Activated CD4-positive, alpha-beta T cell treated with anti-CD3 and anti-CD28 coated beads, Interleukin-2, amount 10 ng/mL, durations not matched to agents 24 days and 14 days (primary cell): ENCODE data around the gene IQCE. TPM values are rescaled to one million over a fixed set of nuclear protein-coding genes. Genes with fewer than 3 reads are reported as not detected.
A peak's percentile ranks its signal among the peaks of the same experiment; 100 is the strongest.
"Not testable (repeated sequence)": the region's sequence is repeated elsewhere in the genome, so short reads cannot be mapped to it uniquely, and the experiment has no call there.

Experiments
- DNase-seq: peaks from one replicate; pipeline ENCODE4 v3.0.0; 2022
- H3K27ac Mint-ChIP-seq: one replicate; pipeline ENCODE4 v1.8.0; 2022; ENCODE audit warnings: mild to moderate bottlenecking, mixed read lengths
- H3K27me3 Mint-ChIP-seq: one replicate; pipeline ENCODE4 v1.8.0; 2022; ENCODE audit warnings: mixed read lengths
- H3K36me3 Mint-ChIP-seq: one replicate; pipeline ENCODE4 v1.8.0; 2022; ENCODE audit warnings: low read depth, mild to moderate bottlenecking, mixed read lengths
- H3K4me1 Mint-ChIP-seq: one replicate; pipeline ENCODE4 v1.8.0; 2021; ENCODE audit warnings: mixed read lengths
- H3K4me3 Mint-ChIP-seq: one replicate; pipeline ENCODE4 v1.8.0; 2022; ENCODE audit warnings: mild to moderate bottlenecking, moderate library complexity, mixed read lengths
- H3K9me3 Mint-ChIP-seq: one replicate; pipeline ENCODE4 v1.8.0; 2021; ENCODE audit warnings: mixed read lengths
- intact Hi-C: fragments of 100-400 bp; cut with micrococcal nuclease; formaldehyde crosslinking; loops from one replicate; pipeline ENCODE4 v1.15.1; 2023
- total RNA-seq: library from RNA; stranded (reverse); gene quantifications from 2 replicates; pipeline ENCODE4 v1.2.3, GENCODE V29; 2022

Gene IQCE
- total RNA-seq, 1 donor from 2014 or later = 12.3 TPM

DNA sequence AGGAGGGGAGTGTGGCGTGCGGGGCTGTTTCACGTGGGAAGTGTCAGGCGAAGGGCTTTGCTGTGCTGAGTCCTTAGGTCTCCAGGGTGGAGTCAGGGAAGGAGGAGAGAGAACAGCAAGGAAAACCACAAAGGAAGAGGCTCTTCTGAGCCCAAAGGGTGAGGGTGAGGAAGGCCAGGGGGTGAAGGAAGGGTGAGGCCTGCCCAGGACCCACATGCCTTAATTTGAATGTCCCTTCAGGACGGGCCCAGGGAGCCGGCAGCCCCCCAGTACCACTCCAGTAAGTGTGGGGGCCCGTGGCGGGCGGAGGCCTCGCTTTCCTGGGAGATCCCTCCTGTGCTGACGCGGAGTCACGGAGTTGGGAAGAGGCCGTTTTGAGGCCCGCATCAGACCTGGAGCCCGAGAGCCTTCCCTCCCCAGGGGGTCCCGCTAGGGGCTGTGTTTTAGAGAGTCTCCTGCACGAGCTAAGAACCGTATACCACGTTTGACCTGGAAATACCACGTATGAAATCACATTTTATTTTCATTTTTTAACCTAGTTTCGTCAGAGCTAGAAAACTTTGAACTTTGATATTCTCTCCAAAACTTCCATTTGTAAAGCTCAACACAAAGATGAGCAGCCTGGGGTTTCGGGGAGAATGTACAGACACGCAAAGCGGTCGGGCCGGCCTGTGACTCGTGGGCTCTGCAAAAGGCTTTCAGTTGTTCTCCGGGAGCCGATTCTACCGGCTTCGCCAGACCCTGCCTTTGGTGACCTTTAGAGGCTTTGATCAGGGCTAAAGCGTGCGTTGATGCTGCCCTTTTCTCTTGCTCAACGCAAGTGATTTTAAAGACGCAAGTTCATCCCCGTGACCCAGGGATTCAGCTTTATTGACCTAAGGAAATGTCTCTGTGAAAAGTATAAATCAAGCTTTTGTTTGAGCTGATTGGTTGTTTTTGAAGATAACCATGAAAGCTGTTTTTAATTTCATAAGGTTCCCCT, 49.4 kb downstream of the IQCE start:
- Mint-ChIP-seq H3K36me3 (no peaks in the 10 kb centered on the region), H3K4me3 (no peak overlapping the region), H3K9me3 (no peaks in the 10 kb centered on the region), H3K4me1 (peaks cover 5% of the 10 kb centered on the region), H3K27ac (no peak overlapping the region), H3K27me3 (peaks cover 2% of the 10 kb centered on the region)
- no peak for DNase-seq
- intact Hi-C loops = no loop called here

DNA sequence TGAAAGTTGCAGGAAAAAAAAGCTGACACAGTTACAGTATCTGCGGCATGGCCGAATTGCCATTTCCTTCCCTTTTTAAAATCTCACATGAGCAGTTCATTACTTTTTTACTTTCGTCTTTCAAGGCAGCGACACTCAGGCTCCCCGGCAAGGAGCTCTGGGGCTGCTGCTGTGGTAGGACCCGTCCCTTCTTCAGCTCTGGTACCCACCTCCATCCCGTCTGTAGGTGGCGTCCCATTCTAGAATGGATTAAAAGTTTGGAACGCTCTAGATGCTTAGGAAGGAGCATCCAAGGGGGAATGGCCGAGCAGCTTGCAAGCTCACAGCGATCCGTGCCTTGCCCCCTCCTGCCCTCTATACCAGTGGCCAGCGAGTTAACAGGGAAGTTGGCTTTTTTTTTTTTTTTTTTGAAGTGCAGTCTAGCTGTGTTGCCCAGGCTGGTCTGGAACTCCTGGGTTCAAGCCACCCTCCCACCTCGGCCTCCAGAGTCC, 50.2 kb downstream of the IQCE start:
- DNase-seq = peak; percentile 71
- no peak overlapping the region for H3K27ac Mint-ChIP-seq
- no peaks in the 10 kb centered on the region for H3K9me3 Mint-ChIP-seq
- H3K36me3 Mint-ChIP-seq = no peaks in the 10 kb centered on the region
- intact Hi-C loops = no loop called here
- peaks cover 2% of the 10 kb centered on the region for H3K27me3 Mint-ChIP-seq
- peak overlapping the region; percentile 9 for H3K4me3 Mint-ChIP-seq
- peaks cover 5% of the 10 kb centered on the region for H3K4me1 Mint-ChIP-seq

DNA sequence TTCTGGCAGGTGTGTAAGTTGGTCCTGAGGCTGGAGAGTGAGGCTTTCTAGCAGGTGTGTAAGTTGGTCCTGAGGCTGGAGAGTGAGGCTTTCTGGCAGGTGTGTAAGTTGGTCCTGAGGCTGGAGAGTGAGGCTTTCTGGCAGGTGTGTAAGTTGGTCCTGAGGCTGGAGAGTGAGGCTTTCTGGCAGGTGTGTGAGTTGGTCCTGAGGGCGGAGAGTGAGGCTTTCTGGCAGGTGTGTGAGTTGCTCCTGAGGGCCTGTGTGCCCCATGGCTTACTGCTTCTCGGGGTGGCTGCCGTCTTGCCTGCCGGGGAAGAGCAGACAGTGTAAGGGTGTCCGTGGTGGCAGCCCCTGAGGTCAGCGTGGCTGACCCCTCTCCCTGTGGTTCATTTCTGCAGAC, 50.9 kb downstream of the IQCE start:
- H3K4me1 Mint-ChIP-seq, H3K27ac Mint-ChIP-seq, H3K9me3 Mint-ChIP-seq, H3K36me3 Mint-ChIP-seq, intact Hi-C loops, H3K27me3 Mint-ChIP-seq, H3K4me3 Mint-ChIP-seq, DNase-seq: not testable (repeated sequence)

DNA sequence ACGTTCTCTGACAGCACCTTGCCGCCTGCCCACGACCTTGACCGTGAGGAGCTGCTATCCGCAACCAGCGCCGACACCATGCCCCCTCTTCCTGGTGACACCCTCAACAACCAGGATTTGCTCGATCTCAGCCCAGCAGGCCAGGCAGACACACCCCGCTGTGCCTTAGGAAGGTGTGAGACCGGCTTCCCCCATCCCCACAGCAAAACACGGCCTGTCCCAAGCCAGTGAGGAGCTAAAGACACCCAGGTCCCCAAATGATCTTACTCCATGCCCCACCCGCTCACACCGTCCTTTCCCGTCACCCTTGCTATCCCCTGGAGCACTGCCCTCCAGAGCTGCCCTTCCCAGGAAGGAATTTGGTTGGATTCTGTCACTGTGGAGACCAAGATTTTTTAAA, 51.7 kb downstream of the IQCE start:
- no peaks in the 10 kb centered on the region for H3K36me3 Mint-ChIP-seq
- intact Hi-C loops = no loop called here

DNA sequence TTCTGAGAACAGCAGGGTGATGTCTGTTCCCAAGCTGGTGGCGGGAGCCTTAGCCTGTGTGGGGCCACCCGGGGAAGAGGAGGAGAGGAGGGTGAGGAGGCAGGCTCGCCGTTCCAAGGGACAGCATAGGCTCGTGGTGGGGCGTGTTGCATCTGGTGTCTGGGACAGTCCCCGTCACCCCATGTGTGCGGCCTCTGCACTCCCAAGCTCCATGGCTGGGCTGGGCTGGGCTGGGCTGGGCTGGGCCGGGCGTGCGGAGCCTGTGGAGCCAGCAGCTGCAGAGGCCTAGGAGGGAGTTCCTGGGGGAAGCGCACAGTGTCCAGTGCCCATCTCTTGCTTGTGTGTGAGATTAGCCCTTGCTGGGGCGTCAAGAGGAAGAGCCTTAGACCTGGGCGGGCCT, 52.1 kb downstream of the IQCE start:
- H3K36me3 Mint-ChIP-seq = no peaks in the 10 kb centered on the region
- no peak overlapping the region for H3K4me3 Mint-ChIP-seq
- H3K9me3 Mint-ChIP-seq = no peaks in the 10 kb centered on the region
- intact Hi-C loops = no loop called here
- peaks cover 5% of the 10 kb centered on the region for H3K4me1 Mint-ChIP-seq
- H3K27me3 Mint-ChIP-seq = peaks cover 2% of the 10 kb centered on the region
- no peak for DNase-seq
- H3K27ac Mint-ChIP-seq = no peak overlapping the region

More for the DNA sequence above, 51.7 kb downstream of the IQCE start:
- DNase-seq = no peak
- H3K27me3 Mint-ChIP-seq = peaks cover 2% of the 10 kb centered on the region
- no peaks in the 10 kb centered on the region for H3K9me3 Mint-ChIP-seq
- H3K4me1 Mint-ChIP-seq = peaks cover 5% of the 10 kb centered on the region
- no peak overlapping the region for H3K4me3 Mint-ChIP-seq
- no peak overlapping the region for H3K27ac Mint-ChIP-seq

DNA sequence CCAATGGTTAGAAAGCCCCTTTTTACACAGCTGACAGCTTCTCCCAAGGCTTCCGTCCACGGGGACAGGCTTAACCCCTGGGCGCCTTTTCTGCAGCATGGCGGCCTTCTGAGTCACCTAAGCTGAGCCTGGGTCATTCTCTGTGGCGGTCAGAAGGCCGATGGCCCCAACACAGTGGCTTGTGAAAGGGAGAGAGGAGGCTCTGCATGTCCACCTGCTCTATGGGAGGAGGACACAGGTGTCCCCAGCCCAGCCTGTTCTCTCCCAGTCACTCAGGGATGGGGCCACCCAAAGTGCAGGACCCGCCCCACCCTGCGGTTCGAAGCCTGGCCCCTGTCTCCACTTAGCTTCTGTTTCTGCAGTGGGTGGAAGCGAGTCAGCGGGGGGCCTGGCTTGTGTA, 52.6 kb downstream of the IQCE start:
- Mint-ChIP-seq H3K4me1 (peaks cover 5% of the 10 kb centered on the region), H3K36me3 (no peaks in the 10 kb centered on the region), H3K27me3 (peaks cover 2% of the 10 kb centered on the region), H3K4me3 (no peak overlapping the region), H3K27ac (no peak overlapping the region), H3K9me3 (no peaks in the 10 kb centered on the region)
- intact Hi-C loops = no loop called here
- DNase-seq = no peak

DNA sequence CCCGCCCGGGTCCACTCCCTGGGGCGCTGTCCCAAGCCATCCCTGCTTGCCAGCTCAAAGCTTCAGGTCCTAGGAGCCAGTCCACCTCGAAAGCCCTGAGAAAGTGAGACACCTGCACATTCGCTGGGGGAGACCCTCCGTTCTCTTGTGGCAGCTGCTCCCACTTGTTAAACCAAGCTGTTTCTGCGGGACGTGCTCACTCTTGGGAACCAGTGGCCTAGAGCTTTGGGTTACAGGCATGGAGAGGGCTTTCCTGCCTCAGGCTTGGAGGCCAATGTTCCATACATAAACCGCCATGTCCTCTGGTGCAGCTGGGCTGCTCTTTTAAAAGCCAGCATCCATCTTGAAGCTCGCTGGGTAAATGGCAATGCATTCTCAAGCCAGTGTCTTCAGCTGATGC, 53.1 kb downstream of the IQCE start:
- DNase-seq = no peak
- Mint-ChIP-seq H3K27ac (no peak overlapping the region), H3K9me3 (no peaks in the 10 kb centered on the region), H3K4me3 (no peak overlapping the region), H3K27me3 (peaks cover 2% of the 10 kb centered on the region), H3K4me1 (peaks cover 5% of the 10 kb centered on the region), H3K36me3 (no peaks in the 10 kb centered on the region)
- intact Hi-C loops = no loop called here

DNA sequence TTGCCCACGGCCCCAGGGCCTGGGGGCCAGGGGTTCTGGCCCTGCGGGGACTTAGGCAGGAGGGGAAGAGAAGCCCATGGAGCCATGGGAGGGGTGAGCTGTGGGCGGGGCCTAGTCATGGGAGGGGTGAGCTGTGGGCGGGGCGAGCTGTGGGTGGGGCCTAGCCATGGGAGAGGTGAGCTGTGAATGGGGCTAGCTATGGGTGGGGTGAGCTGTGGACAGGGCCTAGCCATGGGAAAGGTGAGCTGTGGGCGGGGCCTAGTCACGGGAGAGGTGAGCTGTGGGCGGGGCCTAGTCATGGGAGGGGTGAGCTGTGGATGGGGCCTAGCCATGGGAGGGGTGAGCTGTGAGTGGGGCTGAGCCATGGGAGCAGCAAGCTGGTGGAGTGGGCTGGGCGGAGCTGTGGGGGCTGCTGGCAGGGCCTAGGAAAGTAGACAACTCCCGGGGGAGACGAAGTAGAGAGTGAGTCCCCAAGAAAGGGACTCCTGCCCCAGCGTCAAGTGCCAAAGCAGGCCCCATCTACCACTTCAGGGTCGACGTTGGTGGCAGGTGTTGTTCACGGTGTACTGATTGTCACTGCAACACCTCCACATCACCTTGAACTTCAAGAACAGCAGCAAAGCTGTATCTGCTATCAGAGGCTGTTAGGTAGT, 53.8 kb downstream of the IQCE start:
- Mint-ChIP-seq H3K4me1 (peaks cover 5% of the 10 kb centered on the region), H3K4me3 (no peak overlapping the region), H3K9me3 (no peaks in the 10 kb centered on the region), H3K27ac (no peak overlapping the region), H3K36me3 (no peaks in the 10 kb centered on the region), H3K27me3 (peaks cover 2% of the 10 kb centered on the region)
- no peak for DNase-seq
- intact Hi-C loops = no loop called here

DNA sequence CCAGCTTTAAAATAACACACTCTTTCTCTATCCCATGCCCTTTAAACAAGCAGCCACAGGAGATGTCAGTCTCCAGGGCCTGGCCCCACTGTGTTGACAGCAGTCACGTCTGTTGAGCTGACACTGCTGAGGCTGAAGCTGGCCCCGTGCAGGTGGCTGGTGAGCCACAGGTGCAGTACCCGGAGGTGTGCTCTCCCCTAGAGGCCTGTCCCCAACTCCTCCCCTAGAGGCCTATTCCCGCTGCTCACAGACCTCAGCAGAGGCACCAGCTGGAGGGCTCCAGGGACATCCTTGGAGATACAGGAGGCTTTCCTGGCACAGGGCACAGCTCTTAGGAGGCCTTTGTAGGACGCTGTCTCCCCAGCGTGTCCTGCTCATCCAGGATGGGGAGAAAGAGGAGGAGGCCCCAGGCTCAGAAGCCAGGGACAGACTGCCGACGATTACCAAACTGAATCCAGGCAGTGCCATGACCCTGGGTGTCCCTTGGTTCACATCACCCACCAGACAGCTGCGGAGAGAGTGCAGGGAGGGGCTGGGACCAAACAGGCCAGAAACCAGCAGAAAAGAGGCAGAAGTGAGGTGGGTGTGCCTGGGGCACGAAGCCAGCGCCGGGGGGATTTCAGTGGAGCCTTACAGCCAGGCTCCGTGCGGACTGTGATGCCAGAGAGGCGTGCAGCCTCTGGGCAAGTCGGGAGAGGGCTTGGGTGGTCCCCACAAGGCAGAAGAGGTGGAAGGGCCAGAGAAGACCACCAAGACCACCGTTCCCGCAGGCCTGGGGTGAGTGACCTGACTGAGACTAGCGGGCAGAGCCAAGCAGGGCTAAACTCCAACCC, 54.5 kb downstream of the IQCE start:
- H3K4me3 Mint-ChIP-seq = no peak overlapping the region
- peaks cover 2% of the 10 kb centered on the region for H3K27me3 Mint-ChIP-seq
- no peaks in the 10 kb centered on the region for H3K9me3 Mint-ChIP-seq
- no peak for DNase-seq
- H3K4me1 Mint-ChIP-seq = peaks cover 3% of the 10 kb centered on the region
- intact Hi-C loops = no loop called here
- H3K27ac Mint-ChIP-seq = no peak overlapping the region
- no peaks in the 10 kb centered on the region for H3K36me3 Mint-ChIP-seq

DNA sequence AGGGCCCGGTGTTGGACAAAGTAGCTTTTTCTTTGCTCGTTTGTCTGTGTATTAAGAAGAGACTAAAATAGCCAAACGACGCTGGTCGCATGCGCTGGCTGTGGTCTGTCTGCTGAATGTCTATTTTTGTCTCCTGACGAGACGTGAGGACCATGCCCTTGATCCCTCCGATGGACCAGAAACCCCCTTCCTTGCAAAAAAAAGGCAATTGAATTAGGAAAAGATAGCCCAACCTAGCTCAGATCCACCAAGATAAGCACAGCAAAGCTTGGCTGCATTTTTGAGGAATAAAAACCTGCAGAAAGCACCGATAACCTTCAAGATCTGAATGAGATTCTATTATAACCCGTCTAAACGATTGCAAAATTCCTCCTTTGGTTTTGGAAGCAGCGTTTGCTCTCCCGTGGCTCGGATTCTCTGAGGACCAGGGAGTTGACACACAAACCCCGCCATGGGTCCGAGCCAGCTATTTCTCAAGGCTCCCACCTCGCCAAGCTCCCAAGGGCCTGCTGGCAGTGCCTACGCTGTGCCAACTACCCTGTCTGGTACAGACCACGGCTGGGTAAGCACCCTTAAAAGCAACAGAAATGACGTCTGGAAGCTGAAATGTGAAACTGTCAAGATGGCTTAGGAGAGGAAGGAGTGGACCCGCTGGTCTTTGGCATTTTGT, 55.3 kb downstream of the IQCE start:
- peaks cover under 1% of the 10 kb centered on the region for H3K27me3 Mint-ChIP-seq
- no peaks in the 10 kb centered on the region for H3K9me3 Mint-ChIP-seq
- intact Hi-C loops = no loop called here
- no peaks in the 10 kb centered on the region for H3K36me3 Mint-ChIP-seq
- H3K4me3 Mint-ChIP-seq = no peak overlapping the region
- no peak overlapping the region for H3K27ac Mint-ChIP-seq
- DNase-seq = no peak
- peaks cover under 1% of the 10 kb centered on the region for H3K4me1 Mint-ChIP-seq

DNA sequence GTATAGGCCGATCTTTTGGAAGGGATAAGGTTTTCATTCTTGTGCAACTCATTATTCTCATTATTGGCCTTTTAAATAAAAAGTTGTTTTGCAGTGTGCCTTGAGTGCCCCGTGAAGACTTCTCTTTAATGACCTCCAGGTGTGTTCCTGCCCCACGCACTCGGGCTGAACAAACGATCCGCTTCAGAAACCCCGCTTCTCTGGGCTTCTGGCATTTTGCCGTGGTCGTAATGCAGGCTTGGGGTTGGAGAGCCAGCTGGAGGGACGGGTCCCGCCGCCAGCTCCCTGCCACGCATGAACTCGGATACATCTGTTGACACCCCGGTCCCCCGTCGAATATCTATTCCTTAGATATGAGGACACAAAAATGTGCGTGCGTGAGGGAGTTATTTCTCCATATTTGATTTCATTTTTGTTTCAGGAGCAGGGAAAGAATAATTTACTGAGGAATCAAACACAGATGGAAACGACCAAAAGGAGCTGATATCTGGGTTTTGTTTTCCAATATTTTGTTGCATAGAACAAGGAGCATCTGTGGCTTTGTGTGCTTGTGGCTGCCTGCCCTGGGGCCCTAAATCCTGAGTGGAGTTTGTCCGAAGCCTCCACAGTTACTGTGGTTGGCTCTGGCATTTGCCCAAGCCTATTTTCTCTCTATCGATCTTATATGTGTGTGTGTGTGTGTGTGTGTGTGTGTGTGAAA, 56.0 kb downstream of the IQCE start:
- H3K27ac Mint-ChIP-seq = no peak overlapping the region
- H3K27me3 Mint-ChIP-seq = no peaks in the 10 kb centered on the region
- H3K4me3 Mint-ChIP-seq = no peak overlapping the region
- H3K4me1 Mint-ChIP-seq = no peaks in the 10 kb centered on the region
- no peaks in the 10 kb centered on the region for H3K9me3 Mint-ChIP-seq
- no peak for DNase-seq
- intact Hi-C loops = no loop called here
- H3K36me3 Mint-ChIP-seq = no peaks in the 10 kb centered on the region

DNA sequence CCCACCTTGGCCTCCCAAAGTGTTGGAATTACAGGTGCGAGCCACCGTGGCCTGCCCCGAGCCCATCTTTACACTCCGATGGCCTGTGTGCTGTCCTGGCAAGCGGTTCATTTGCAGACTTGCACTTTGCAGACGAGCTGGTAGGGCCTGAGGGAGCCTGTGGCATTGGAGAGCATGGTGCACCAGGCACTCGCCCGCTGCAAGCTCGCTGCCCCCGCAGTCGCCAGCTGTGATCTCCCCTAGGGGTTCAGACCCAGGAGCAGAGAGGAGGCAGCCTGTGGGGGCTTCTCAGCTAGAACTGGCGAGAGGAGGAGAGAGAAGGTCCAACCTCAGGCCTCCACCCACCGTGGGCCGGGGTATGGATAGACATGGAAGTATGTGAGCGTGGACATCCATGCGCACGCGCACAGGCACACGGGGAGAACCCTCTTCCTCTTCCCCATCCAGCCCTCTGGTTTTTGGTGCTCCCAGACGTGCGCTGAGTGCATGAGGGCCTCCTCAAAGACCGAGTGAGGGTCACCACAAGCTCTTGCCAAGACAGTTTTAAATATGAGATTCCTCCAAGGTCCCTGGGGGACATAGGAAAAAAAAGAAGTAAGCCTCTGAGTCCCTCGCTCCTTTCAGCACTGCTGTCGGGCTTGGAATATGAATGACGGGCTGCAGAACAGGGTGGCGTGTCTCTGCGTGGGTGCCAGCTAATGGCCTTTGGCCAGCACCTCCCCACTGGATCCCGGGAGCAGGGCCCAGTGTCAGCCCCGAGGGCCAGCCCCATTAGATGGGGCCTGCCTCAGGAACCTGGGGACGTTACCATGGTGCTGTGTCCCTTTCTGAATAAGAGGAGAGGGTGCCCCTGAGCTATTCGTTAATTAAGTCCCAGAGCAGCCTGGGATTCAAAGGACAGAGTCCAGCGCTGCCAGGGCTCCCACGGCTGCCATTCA, 57.9 kb downstream of the IQCE start:
- Mint-ChIP-seq H3K9me3 (no peaks in the 10 kb centered on the region), H3K27me3 (no peaks in the 10 kb centered on the region), H3K36me3 (no peaks in the 10 kb centered on the region), H3K4me1 (no peaks in the 10 kb centered on the region), H3K4me3 (no peak overlapping the region), H3K27ac (no peak overlapping the region)
- intact Hi-C loops = no loop called here
- no peak for DNase-seq
